ENCODE results near the gene ERMAP. TPM values are rescaled to one million over a fixed set of nuclear protein-coding genes. Genes with fewer than 3 reads are reported as not detected.

The ERMAP gene
- total RNA-seq, 1 donor from 2014 or later, result 17.2 TPM

- Mint-ChIP-seq H3K4me1 (peaks cover 7% of the 10 kb centered on the region), H3K9me3 (no peaks in the 10 kb centered on the region), H3K36me3 (peaks cover 13% of the 10 kb centered on the region), H3K4me3 (no peak overlapping the region), H3K27me3 (ENCODE audit: low read depth) (no peaks in the 10 kb centered on the region), H3K27ac (no peak overlapping the region)
- no peak for DNase-seq (ENCODE audit: low spot score in 2 of 2, unreplicated experiment in 2 of 2)
- no peak for TF ChIP-seq CTCF (IDR thresholded peaks at IDR 0.05; ENCODE audit: unreplicated experiment)
Measured at GRCh38 chr1:42838482-42839190, 21.7 kb downstream of the ERMAP start.

GRCh38 chr1:42841010-42841409 is 24.1 kb downstream of the ERMAP start:
- Mint-ChIP-seq H3K4me3 (no peak overlapping the region), H3K27ac (no peak overlapping the region), H3K4me1 (peaks cover 8% of the 10 kb centered on the region), H3K36me3 (peaks cover 10% of the 10 kb centered on the region), H3K9me3 (no peaks in the 10 kb centered on the region), H3K27me3 (ENCODE audit: low read depth) (no peaks in the 10 kb centered on the region)
- no peak for TF ChIP-seq CTCF (IDR thresholded peaks at IDR 0.05; ENCODE audit: unreplicated experiment)
- DNase-seq (ENCODE audit: low spot score in 2 of 2, unreplicated experiment in 2 of 2), result no peak

DNA sequence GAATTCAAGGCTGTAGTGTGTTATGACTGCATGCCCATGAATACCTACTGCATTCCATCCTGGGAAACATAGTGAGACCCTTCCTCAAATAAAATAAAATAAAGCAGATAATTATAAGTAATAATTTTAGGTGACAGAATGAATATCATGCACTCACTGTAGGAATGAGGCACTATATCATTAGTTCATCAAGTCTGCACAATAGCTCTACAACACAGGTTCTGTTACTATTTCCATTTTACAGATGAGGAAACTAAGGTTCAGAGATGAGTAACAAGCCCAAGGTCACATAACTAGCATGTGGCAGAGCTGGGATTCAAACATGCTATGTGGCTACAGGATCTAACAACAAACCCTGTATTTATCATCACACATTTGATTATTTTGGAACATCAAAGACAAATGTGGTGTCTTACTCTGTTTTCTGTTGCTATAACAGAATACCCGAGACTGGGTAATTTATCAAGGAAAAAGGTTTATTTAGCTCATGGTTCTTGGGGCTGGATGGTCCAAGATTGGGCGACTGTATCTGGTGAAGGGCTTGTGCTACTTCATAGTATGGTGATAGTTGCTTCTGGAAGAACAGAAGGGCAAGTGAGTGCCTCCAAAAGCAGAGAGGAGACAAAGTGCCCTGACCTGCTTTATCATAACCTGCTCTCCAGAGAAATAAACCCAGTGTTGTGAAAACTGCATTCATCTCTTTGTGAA is 24.7 kb downstream of the ERMAP start:
- H3K27me3 Mint-ChIP-seq (ENCODE audit: low read depth), result no peaks in the 10 kb centered on the region
- DNase-seq (ENCODE audit: low spot score in 2 of 2, unreplicated experiment in 2 of 2), result no peak
- no peaks in the 10 kb centered on the region for H3K9me3 Mint-ChIP-seq
- no peak overlapping the region for H3K4me3 Mint-ChIP-seq
- no peak overlapping the region for H3K27ac Mint-ChIP-seq
- TF ChIP-seq CTCF (IDR thresholded peaks at IDR 0.05; ENCODE audit: unreplicated experiment), result no peak
- H3K36me3 Mint-ChIP-seq, result peaks cover 8% of the 10 kb centered on the region
- peaks cover 10% of the 10 kb centered on the region for H3K4me1 Mint-ChIP-seq

GRCh38 chr1:42844592-42845140 is 27.7 kb downstream of the ERMAP start:
- Mint-ChIP-seq H3K4me3 (no peak overlapping the region), H3K27me3 (ENCODE audit: low read depth) (no peaks in the 10 kb centered on the region), H3K36me3 (peaks cover 19% of the 10 kb centered on the region), H3K4me1 (peaks cover 20% of the 10 kb centered on the region), H3K27ac (no peak overlapping the region), H3K9me3 (peaks cover under 1% of the 10 kb centered on the region)
- no peak for TF ChIP-seq CTCF (IDR thresholded peaks at IDR 0.05; ENCODE audit: unreplicated experiment)
- DNase-seq (ENCODE audit: low spot score in 2 of 2, unreplicated experiment in 2 of 2), result no peak

DNA sequence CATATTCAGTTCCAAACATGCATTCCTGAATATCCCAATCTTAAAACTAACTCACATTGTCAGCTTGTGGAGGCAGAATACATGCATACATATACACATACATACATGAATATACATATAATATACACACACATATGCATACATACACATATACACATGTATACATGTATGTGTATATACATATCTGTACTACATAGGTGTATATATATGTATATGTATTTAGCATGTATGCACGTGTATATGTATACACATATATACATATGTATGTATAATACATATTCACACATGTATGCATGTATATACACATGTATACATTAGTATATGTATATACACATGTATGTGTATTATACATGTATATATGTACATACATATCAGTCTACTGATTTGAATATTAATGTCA is 28.3 kb downstream of the ERMAP start:
- TF ChIP-seq CTCF (IDR thresholded peaks at IDR 0.05; ENCODE audit: unreplicated experiment), result no peak
- H3K4me1 Mint-ChIP-seq, result peaks cover 20% of the 10 kb centered on the region
- no peaks in the 10 kb centered on the region for H3K27me3 Mint-ChIP-seq (ENCODE audit: low read depth)
- peaks cover 4% of the 10 kb centered on the region for H3K9me3 Mint-ChIP-seq
- DNase-seq (ENCODE audit: low spot score in 2 of 2, unreplicated experiment in 2 of 2), result no peak
- H3K36me3 Mint-ChIP-seq, result peaks cover 23% of the 10 kb centered on the region
- H3K4me3 Mint-ChIP-seq, result no peak overlapping the region
- H3K27ac Mint-ChIP-seq, result no peak overlapping the region
